GM19025 (cell line): Measurements from ENCODE around the gene CERT1.

Source experiments
- ATAC-seq: cut with Tn5 transposase; IDR thresholded peaks from one replicate; pipeline ENCODE4 v1.9.1; 2021; ENCODE audit warnings: mild to moderate bottlenecking, low read depth, moderate library complexity; ENCODE audit not compliant: unreplicated experiment

Gene CERT1

GRCh38 chr5:75482482-75482881 is 28.9 kb downstream of the CERT1 start:
- no peak for ATAC-seq

- ATAC-seq: no peak
Measured at GRCh38 chr5:75481024-75481423, 30.4 kb downstream of the CERT1 start.

- no peak for ATAC-seq
Measured at GRCh38 chr5:75475364-75475763, 36.1 kb downstream of the CERT1 start.

GRCh38 chr5:75473463-75473862 is 38.0 kb downstream of the CERT1 start:
- no peak for ATAC-seq

GRCh38 chr5:75472973-75473372 is 38.5 kb downstream of the CERT1 start:
- ATAC-seq: no peak

- ATAC-seq: no peak
Measured at GRCh38 chr5:75471193-75471592, 40.2 kb downstream of the CERT1 start.

GRCh38 chr5:75469017-75469416 is 42.4 kb downstream of the CERT1 start:
- no peak for ATAC-seq

- ATAC-seq: no peak
Measured at GRCh38 chr5:75468593-75468992, 42.8 kb downstream of the CERT1 start.

- ATAC-seq: no peak
Measured at GRCh38 chr5:75466006-75466716, 45.3 kb downstream of the CERT1 start.

- no peak for ATAC-seq
Measured at GRCh38 chr5:75465480-75465879, 45.9 kb downstream of the CERT1 start.

- no peak for ATAC-seq
Measured at GRCh38 chr5:75463726-75464125, 47.7 kb downstream of the CERT1 start.

- no peak for ATAC-seq
Measured at GRCh38 chr5:75461679-75462078, 49.8 kb downstream of the CERT1 start.

GRCh38 chr5:75460942-75461610 is 50.4 kb downstream of the CERT1 start:
- ATAC-seq: no peak

GRCh38 chr5:75460532-75460931 is 50.9 kb downstream of the CERT1 start:
- ATAC-seq: no peak

- no peak for ATAC-seq
Measured at GRCh38 chr5:75457691-75458090, 53.7 kb downstream of the CERT1 start.

GRCh38 chr5:75457161-75457560 is 54.3 kb downstream of the CERT1 start:
- ATAC-seq: no peak

GRCh38 chr5:75450069-75450468 is 61.4 kb downstream of the CERT1 start:
- ATAC-seq: no peak

- ATAC-seq: no peak
Measured at GRCh38 chr5:75446068-75446467, 65.4 kb downstream of the CERT1 start.

GRCh38 chr5:75441560-75441959 is 69.9 kb downstream of the CERT1 start:
- no peak for ATAC-seq

- ATAC-seq: no peak
Measured at GRCh38 chr5:75439276-75439675, 72.2 kb downstream of the CERT1 start.

GRCh38 chr5:75438722-75439121 is 72.7 kb downstream of the CERT1 start:
- ATAC-seq: no peak

- no peak for ATAC-seq
Measured at GRCh38 chr5:75435096-75435495, 76.3 kb downstream of the CERT1 start.
